Central memory CD4-positive, alpha-beta T cell (primary cell): ENCODE measurements around the gene OTOG.
"Not testable (repeated sequence)": the region's sequence is repeated elsewhere in the genome, so short reads cannot be mapped to it uniquely, and the experiment has no call there.

ENCODE experiments used
- DNase-seq: peaks from one replicate; pipeline ENCODE4 v3.0.0; 2022

OTOG gene

DNA sequence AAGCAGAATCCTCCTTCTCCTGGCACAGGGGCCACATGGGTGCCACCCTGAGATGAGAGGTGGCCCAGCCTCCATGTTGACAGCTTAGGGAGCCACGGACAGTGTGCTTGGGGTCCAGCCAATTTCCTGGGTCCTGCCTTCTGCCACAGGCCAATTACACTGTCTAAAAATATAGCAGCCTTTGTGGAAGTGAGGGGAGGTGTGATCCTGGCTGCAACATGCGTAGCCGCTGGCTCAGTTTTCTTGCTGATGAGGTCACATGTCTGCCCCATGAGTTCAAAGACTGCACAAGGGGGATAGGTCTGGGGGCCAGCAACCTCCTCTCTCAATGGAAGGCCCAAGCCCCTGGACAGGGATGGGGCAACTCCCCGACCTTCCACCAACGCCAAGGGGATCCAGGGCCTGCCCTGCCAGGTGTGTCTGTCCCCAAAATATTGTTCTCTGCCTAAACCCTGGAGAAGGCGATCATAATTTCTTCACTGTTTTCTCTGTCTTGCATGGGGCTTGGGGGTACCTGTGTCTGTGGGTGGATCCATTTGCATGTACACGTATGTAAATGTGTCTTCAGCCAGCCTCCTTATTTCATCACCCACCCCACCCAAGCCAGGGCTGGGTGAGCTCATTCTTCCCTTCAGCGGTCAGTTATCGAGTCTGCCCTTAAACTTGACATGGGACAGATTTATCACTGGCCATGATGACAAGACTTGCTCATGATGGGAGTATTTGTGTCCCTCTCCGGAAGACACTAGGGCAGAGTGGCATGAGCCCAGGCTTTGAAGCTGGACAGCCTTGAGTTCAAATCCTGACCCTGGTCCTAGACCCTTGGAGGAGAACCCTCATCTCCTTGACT lies 59.4 kb downstream of the OTOG start:
- DNase-seq, result no peak

DNA sequence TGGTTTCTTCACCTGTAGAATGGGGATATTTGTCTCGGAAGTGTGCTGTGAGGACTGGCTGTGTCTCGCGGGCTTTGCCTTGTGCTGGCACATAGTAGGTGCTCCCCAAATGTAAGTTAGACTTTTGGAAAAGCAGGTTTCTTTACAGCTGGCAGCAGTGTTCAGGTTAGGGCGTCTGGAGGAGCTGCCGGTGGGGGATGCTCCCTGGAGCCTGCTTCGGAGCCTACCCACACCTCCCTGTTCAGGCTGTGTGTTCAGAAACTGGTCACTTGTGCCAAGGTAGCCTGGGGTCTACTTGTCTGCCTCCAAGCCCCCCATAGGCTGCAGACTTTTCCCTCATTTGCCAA lies 60.0 kb downstream of the OTOG start:
- no peak for DNase-seq

DNA sequence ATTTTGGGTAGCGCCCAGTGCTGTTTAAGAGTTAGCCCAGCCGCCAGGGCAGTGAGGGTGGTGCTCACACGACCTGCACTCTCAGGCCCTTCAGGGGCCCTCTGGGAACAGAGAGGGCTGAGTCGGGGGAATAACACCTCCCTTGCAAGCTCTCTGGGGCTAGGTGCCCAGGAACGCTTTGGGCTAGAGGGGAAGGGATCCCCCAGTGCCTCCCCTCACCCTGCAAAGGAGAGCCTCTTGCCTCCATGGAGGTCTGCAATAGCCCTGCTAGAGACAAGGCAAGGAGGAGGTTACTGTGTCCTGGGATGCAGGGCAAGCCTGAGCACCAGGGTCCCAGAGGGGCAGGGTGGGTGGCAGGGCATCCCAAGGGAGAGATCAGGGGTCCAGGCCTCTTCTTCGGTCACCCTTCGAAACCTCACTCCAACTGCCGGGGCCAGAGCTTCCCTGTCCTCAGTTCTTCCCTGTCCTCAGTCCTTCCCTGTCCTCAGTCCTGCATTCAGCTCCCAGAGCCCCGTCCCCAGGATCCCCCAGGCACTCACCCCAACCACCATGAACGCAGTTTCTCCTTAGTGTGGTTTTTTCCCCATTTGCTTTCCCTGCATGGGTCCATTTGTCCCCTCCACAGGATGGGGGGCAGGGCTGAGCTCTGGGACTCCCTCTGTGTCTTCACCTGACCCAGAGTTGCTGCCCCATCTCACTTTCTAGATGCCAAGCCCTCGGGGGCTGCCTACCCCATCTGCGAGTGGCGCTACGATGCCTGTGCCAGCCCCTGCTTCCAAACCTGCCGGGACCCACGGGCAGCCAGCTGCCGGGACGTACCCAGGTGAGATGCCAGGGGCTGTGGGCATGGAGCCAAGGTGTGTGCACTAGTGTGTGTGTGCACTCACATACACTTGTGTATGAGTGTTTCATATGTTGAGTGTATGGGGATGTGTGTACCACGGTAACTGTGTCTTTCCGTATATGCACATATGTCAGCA lies 60.8 kb downstream of the OTOG start:
- DNase-seq, result no peak

DNA sequence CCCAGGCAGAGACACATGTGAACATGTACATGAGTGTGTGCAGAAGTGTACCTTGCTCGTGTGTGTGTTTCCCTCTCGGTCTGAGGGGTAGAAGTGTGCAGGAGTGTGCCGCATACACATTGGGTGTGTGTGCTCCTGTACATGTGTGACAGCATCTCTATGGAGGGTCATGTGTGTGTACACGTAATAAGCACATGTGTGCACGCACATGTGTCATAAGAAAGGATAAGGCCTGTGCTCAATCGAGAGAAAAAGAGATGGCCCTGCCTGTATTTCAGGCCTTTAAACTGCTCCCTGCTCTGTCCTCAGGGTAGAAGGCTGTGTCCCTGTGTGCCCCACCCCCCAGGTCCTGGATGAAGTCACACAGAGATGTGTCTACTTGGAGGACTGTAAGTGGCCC lies 61.8 kb downstream of the OTOG start:
- DNase-seq, result no peak

DNA sequence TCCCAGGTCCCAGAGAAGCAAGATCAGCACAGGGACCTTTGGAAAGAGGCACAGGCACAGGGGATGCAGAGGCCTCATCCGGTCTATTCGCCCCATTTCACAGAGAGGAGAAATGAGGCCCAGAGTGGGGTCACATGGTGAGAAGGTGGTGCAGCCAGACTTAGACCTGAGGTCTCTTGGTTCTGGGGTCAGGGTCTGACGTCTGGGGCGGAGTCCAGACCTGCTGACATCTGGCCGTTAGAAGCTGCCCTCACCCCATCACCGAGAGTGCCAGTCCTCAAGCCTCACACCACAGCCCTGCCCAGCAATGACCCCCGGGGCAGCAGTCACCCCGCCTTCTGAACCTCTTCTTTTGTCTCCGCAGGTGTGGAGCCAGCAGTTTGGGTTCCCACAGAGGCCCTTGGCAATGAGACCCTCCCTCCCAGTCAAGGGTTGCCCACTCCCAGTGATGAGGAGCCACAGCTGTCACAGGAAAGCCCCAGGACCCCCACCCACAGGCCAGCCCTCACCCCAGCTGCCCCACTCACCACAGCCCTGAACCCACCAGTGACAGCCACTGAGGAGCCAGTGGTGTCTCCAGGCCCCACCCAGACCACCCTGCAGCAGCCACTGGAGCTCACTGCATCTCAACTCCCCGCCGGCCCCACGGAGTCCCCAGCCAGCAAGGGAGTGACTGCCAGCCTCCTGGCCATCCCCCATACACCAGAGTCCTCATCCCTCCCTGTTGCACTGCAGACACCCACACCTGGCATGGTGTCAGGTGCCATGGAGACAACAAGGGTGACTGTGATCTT lies 62.4 kb downstream of the OTOG start:
- no peak for DNase-seq

DNA sequence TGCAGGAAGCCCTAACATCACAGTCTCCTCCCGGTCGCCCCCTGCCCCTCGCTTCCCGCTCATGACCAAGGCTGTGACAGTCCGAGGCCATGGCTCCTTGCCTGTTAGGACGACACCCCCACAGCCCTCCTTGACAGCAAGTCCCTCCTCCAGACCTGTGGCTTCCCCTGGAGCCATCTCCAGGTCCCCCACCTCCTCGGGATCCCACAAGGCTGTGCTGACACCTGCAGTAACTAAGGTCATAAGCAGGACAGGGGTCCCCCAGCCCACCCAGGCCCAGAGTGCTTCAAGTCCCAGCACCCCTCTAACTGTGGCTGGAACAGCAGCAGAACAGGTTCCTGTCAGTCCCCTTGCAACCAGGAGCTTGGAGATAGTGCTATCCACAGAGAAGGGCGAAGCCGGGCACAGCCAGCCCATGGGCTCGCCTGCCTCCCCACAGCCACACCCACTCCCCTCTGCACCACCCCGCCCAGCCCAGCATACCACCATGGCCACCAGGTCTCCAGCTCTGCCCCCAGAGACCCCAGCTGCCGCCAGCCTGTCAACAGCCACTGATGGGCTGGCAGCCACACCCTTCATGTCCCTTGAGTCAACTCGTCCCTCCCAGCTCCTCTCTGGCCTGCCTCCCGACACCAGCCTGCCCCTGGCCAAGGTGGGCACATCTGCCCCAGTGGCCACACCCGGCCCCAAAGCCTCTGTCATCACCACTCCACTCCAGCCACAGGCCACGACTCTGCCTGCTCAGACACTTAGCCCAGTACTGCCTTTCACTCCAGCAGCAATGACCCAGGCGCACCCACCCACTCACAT lies 63.2 kb downstream of the OTOG start:
- DNase-seq, result no peak

DNA sequence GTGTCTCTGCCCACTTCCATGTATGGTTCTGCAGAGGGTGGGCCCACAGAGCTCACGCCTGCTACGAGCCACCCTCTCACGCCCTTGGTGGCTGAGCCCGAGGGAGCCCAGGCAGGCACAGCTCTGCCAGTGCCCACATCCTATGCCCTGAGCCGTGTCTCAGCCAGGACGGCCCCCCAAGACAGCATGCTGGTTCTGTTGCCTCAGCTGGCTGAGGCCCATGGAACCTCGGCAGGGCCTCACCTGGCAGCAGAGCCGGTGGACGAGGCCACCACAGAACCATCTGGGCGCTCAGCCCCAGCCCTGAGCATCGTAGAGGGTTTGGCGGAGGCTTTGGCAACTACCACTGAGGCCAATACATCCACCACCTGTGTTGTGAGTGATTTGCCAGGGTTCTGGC lies 64.0 kb downstream of the OTOG start:
- no peak for DNase-seq

DNA sequence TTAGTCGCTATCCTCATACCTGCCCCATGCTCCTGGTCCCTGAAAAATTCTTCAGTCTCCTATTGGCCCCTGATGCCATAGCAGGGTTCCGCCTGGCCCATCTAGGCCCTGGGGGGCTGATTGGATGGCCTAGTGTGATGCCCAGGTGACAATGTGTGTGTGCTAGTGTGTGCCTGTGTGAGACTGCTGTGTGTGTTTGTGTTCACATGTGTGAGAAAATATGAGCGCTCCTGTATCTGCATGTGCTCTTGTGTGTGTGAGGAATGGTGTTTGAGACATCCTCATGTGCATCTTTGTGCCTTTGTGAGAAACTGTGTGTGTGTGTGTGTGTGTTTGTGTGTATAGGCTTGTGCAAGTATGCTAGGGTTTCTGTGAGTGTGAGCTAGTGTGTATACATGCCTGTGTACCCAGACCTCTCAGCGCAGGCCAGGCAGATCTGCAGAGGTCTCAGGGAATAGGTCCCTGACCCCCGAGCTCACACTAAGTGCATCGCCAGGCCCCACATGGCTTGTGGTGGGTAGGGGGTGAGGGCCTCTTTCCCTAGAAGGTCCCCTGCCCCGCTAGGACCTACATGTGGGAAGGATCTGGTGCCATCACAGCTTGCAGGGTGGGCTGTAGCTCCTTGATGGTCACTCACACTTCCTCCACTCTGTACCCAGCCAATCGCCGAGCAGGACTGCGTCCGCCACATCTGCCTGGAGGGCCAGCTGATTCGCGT lies 64.6 kb downstream of the OTOG start:
- DNase-seq, result no peak

DNA sequence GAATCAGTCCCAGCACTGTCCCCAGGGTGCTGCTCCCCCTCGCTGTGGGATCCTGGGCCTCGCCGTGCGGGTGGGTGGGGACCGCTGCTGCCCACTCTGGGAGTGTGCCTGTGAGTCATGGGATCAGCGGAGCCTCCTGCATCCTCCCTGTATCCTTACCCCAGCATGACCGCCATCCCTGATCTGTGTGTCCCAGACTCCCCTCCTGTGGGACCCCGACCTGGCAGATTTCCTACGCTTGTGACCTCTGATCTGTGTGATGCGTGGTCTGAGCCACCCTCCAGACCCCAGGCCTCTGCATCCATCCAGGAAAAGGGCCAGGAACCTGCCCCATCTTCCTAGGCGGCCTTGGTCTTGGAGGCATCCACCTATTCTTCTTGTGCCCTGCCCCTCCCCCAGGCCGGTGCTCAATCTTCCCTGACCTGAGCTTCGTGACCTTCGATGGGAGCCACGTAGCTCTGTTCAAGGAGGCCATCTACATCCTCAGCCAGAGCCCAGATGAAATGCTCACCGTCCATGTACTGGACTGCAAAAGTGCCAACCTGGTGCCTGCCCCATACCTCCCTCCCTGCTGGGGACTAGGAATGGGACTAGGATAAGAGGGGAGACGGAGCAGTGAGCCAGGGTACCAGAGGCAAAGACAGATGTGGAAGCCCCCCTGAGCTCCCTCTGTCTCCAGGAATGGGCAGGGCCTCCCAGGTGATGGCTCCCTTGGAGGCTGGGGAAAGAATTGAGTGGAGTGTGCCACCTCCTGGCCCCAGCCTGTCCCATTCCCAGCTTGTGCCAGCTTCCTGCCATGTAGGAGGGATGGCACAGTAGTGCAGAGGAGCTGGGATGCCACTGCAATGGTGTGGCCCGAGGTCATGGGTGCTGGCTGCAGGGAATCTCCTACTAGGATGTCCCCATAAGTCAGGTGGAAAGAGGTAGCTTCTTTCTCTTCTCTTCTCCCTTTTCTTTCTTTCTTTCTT lies 65.4 kb downstream of the OTOG start:
- DNase-seq, result no peak

DNA sequence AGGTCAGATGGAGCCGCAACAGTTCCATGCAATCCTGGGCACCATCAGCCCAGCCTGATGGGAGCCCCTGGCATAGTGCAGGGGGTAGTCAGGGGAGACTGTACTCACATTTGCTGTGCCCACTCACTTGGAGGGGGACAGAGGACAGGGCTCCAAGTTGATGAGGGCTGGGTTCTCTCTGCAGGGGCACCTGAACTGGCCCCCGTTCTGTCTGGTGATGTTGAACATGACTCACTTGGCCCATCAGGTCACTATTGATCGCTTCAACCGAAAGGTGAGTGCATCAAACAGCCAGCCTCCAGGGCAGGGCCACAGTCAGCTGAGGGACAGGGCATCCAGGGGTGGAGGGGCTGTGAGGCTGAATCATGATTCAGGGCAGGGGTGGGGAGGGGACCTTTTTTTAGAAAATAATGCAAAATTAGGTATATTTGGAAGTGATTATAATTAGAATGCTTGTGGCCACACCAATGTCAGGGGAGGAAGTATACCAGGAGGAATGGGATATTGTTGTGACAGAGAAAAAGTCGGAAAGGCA lies 66.4 kb downstream of the OTOG start:
- no peak for DNase-seq

DNA sequence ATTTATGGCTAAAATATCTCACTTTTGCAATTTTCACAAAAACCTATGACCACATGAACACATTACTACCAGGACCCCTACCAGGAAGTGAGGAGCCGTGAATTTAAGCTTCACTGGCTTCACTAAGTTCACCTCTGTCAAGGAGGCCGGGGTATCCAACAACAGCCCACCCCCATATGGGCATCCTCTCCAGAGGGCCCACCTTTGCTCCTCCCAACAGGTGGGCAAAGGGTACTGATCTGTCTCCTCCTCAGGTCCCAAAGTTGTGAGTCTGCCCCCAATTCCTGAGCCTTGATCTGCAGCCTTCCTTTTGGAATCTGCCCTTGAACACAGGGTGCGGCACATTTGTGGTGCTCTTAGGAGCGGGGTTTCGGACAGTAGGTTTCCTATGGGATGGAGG lies 66.9 kb downstream of the OTOG start:
- no peak for DNase-seq

DNA sequence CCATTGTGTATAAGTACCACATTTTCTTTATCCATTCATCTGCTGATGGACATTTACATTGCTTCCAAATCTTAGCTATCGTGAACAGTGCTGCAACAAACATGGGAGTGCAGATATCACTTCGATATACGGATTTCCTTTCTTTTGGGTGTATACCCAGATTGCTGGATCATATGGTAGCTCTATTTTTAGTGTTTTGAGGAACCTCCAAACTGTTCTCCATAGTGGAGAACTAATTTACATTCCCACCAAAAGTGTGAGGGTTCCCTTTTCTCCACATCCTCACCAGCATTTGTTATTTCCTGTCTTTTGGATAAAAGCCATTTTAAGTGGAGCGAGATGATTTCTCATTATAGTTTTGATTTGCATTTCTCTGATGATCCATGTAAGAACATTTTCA lies 75.7 kb downstream of the OTOG start:
- not testable (repeated sequence) for DNase-seq

DNA sequence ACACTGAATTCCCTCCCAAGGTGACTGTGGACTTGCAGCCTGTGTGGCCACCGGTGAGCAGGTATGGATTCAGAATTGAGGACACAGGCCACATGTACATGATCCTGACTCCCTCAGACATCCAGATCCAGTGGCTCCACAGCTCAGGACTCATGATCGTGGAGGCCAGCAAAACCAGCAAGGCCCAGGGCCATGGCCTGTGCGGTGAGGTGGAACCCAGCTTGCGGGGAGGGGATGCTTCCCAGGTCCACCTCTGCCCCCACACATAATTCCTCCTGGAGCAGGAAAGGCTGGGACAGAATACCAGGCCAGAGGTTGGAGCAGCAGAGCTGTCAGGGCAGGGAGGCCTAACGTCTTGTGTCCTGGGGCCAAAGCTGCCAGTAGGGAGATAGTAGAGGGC lies 82.1 kb downstream of the OTOG start:
- DNase-seq, result no peak

DNA sequence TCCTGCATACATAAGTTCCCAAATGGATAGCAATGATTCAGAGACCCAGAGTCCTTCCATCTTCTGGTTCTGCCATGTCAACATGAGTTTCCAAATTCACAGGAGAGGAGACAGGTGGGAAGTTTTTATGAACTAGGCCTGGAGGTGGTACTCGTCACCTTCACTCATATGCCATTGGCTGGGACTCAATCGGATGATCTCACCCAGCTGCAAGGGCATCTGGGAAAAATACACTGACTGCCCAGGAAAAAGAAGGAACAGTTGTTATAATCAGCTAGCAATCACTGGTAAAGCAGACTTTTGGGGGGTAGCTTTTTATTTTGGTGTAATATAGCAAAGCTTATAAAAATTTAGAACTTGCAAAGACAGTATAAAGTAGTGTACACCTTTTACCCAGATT lies 83.9 kb downstream of the OTOG start:
- no peak for DNase-seq

DNA sequence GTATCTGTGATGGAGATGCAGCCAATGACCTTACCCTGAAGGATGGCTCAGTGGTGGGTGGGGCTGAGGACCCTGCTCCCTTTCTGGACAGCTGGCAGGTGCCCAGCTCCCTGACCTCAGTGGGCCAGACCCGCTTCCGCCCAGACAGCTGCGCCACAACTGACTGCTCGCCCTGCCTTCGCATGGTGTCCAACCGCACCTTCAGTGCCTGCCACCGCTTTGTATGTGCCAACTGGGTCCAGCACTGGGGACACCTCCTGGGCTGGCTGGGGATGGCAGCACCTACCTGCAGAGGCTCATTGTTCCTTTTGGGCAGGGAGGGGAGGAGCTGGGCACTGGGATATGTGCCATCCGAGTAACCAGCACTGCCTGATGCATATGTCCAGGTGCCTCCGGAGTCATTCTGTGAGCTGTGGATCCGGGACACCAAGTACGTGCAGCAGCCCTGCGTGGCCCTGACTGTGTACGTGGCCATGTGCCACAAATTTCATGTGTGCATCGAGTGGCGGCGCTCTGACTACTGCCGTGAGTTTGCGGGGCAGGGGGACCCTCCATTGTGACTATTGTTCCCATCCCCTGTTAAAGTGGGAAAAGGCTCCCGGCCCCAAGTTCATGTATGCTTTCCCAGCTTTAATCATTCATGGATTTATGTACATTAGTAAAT lies 84.8 kb downstream of the OTOG start:
- DNase-seq, result no peak

DNA sequence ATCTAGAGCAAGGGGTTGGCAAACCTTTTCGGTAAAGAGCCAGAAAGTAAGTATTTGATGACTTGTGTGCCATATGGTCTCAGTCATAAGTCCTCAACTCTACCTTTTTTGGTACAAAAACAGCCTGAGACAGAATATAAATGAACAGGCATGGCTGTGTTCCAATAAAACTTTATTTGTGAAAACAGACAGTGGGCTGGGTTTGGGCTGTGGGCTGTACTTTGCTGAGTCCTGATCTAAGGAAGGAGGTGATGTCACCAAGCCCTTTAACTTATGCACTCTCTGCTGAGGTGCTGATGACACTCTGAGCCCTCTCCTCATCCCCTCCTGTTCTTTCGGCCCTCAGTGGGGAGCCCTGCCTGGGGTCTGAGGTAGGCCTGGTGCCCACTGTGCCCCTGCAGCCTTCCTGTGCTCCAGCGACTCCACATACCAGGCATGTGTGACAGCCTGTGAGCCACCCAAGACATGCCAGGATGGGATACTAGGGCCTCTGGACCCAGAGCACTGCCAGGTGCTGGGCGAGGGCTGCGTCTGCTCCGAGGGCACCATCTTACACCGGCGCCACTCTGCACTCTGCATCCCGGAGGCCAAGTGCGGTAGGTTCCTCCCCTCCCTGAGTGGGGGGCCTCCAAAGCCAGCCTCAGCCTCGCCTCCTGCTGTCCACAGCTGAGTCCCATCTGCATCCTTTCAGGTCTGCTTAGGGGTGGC lies 86.4 kb downstream of the OTOG start:
- no peak for DNase-seq

DNA sequence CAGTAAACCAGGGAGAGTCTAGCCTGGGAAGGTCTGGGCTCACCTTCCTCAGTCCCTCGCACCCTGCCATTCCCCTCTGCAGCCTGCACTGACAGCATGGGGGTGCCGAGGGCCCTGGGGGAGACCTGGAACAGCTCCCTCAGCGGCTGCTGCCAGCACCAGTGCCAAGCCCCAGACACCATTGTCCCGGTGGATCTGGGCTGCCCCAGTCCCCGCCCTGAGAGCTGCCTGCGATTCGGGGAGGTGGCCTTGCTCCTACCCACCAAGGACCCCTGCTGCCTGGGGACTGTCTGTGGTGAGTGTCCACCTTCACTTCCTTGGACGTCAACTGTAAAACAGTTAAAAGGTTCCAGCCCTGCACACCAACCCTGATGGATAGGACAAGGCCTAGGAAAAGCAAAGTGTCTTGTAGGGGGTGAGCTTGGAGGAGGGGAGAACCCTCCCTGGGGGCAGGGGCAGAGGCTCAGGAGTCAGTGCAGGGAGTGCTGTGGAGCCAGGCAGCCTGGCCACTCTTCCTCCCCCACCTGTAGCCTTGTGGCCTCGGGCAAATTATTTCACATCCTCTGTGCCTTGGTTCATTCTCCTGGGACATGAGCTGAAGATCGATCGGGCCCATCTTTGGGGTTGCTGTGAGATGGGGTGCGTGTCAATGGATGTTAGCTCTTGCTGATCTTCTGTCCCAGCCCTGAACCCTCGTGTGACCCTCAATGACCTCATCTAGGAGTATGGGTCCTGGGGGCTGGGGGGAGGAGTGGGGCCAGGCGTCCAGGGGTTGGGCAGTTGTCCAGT lies 87.1 kb downstream of the OTOG start:
- DNase-seq, result no peak
